Ascending aorta (tissue), 2 donors: ENCODE data around the gene ARFRP1. TPM values are rescaled to one million over a fixed set of nuclear protein-coding genes. Genes with fewer than 3 reads are reported as not detected.

ENCODE experiments used
- DNase-seq, 2 donors: peaks; one replicate each; pipeline ENCODE4 v3.0.0-alpha.2; 2019; ENCODE audit warnings: low spot score in 2 of 2
- H3K27ac ChIP-seq, 2 donors: fragments of 200-600 bp; sonication (generic); one replicate each; pipeline ENCODE4 v1.5.1; 2016 to 2017; ENCODE audit warnings: mild to moderate bottlenecking in 1 of 2
- H3K27me3 ChIP-seq: fragments of 200-600 bp; sonication (generic); one replicate; pipeline ENCODE4 v1.5.1; 2017
- H3K36me3 ChIP-seq, 2 donors: fragments of 200-600 bp; sonication (generic); one replicate each; pipeline ENCODE4 v1.5.1; 2016
- H3K4me1 ChIP-seq, 2 donors: fragments of 200-600 bp; sonication (generic); one replicate each; pipeline ENCODE4 v1.5.1; 2016 to 2017; ENCODE audit warnings: mild to moderate bottlenecking in 1 of 2
- H3K4me3 ChIP-seq, 2 donors: fragments of 200-600 bp; sonication (generic); one replicate each; pipeline ENCODE4 v1.5.1; 2016 to 2017; ENCODE audit warnings: mild to moderate bottlenecking in 1 of 2
- H3K9me3 ChIP-seq, 2 donors: fragments of 200-600 bp; sonication (generic); one replicate each; pipeline ENCODE4 v1.5.1; 2016
- intact Hi-C: fragments of 100-400 bp; cut with DNase I; formaldehyde crosslinking; loops from one replicate; pipeline ENCODE4 v1.15.1; 2023
- total RNA-seq: library from RNA; depleted of rRNA; stranded (reverse); fragments of >200 nt; gene quantifications from one replicate; pipeline ENCODE4 v1.1.0, GENCODE V29; 2016
- TF ChIP-seq, protein P1 (sequence below), 3 experiments: fragments of 200-600 bp in 2 of 3; fragments of 450-650 bp in 1 of 3; sonication (generic) in 2 of 3; IDR thresholded peaks; one replicate each; pipeline ENCODE4 v1.5.1; 2016 to 2019; ENCODE audit warnings: antibody characterized with exemption in 3 of 3, mild to moderate bottlenecking in 1 of 3, moderate library complexity in 1 of 3

ARFRP1 gene
- total RNA-seq, 1 donor from 2014 or later = 50.8 TPM

DNA sequence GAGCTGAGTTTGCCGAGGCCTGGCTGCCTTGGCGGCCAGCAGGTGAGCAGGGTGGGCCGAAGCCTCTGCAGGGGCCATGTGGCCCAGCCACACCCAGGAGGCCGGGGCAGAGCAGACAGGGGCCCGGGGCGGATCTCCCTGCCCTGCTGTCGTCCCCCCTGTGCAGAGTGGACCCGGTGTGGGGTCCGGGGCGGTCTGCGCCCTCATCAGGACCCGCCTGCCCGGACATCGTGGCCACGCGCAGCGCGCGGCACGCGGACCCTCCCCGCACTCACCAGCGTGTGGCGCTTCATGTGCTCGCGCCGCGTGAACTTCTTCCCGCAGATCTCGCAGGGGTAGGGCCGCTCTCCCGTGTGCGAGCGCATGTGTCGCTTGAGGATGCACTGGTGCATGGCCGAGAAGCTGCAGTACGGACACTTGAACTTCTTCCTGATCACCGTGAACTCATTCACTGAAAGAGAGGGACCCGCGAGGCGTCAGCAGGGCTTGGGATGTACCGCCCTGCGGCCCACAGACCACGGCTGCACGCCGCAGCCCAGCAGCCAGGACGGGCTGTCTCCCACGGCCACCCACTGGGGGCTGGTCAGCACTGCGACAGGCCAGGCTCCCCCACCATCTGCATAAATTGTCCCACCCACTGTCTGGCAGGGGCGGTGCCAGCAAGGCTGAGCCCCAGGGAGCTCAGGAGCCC lies 44.8 kb upstream of the ARFRP1 start:
- Histone ChIP-seq H3K4me3 (no peak overlapping the region), H3K36me3 (no peaks in the 10 kb centered on the region), H3K9me3 (no peaks in the 10 kb centered on the region), H3K27ac (no peak overlapping the region), H3K4me1 (no peaks in the 10 kb centered on the region), H3K27me3 (no peaks in the 10 kb centered on the region)
- intact Hi-C loops = no loop called here
- TF ChIP-seq, protein P1, sequence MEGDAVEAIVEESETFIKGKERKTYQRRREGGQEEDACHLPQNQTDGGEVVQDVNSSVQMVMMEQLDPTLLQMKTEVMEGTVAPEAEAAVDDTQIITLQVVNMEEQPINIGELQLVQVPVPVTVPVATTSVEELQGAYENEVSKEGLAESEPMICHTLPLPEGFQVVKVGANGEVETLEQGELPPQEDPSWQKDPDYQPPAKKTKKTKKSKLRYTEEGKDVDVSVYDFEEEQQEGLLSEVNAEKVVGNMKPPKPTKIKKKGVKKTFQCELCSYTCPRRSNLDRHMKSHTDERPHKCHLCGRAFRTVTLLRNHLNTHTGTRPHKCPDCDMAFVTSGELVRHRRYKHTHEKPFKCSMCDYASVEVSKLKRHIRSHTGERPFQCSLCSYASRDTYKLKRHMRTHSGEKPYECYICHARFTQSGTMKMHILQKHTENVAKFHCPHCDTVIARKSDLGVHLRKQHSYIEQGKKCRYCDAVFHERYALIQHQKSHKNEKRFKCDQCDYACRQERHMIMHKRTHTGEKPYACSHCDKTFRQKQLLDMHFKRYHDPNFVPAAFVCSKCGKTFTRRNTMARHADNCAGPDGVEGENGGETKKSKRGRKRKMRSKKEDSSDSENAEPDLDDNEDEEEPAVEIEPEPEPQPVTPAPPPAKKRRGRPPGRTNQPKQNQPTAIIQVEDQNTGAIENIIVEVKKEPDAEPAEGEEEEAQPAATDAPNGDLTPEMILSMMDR (IDR thresholded peaks at IDR 0.05) = no peak
- no peak for DNase-seq

DNA sequence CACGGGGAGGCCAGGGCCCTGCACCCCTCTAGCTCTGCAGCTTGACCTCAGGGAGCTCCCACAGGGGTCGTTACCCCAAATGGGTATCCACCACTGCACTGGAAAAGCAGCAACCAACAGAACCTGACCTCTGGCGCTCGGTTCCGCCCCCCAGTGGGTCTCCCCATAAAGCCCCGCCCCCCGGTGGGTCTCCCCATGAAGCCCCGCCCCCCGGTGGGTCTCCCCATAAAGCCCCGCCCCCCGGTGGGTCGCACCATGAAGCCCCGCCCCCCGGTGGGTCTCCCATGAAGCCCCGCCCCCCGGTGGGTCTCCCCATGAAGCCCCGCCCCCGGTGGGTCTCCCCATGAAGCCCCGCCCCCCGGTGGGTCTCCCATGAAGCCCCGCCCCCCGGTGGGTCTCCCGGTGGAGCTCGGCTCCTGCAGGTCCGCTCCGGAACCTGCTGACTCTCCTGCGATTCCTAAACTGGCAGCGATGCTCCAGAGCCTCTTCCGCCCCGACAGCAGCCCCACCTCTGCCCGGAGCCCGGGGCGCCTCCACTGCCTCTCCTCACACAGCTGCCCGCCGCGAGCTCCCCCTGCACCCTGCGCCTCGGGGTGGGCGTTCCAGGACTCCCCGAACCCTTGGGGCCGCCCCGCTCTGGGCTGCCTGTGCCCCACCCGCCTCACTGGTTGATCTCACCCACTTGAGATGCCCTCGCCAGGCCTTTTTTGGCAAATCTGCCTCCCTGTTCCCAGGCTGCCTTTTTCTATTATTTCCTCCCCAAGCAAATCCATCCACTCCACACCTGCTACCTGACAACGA lies 43.9 kb upstream of the ARFRP1 start:
- H3K27ac ChIP-seq = no peak overlapping the region
- no peaks in the 10 kb centered on the region for H3K27me3 ChIP-seq
- no peak overlapping the region for H3K4me3 ChIP-seq
- TF ChIP-seq, protein P1 (IDR thresholded peaks at IDR 0.05) = no peak
- intact Hi-C loops = no loop called here
- H3K9me3 ChIP-seq = no peaks in the 10 kb centered on the region
- H3K4me1 ChIP-seq = no peaks in the 10 kb centered on the region
- DNase-seq = no peak
- H3K36me3 ChIP-seq = no peaks in the 10 kb centered on the region

DNA sequence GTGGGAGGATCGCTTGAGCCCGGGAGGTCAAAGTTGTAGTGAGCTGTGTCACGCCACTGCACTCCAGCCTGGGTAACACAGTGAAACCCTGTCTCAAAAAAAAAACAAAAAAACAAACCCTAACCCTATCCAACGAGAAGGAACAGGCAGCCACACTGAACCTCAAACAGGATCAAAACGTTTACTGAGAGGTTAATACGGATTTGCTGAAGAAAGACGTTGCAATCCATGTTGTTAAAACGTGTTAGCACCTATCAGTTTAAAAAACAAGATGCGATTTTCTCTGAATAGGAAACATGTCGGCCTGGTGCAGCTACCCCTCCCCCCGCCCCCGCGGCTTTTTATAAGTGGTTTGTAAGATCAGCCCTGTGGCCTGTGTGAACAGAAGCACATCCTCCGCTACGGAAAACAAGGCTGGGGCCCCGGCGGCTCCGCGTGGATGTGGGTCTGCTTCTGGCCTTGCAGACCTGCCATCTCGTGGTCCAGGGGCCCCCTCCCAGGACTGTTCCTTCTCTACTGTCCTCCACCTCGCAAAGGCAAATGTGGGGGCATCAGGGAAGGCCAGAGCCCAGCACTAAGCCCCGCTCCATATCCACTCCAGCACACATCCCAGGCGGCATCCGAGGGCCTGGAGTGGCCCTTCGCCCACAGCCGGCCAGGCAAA lies 43.2 kb upstream of the ARFRP1 start:
- no peak overlapping the region for H3K4me3 ChIP-seq
- no peaks in the 10 kb centered on the region for H3K4me1 ChIP-seq
- no peaks in the 10 kb centered on the region for H3K36me3 ChIP-seq
- H3K9me3 ChIP-seq = no peaks in the 10 kb centered on the region
- intact Hi-C loops = no loop called here
- TF ChIP-seq, protein P1 (IDR thresholded peaks at IDR 0.05) = no peak
- no peak for DNase-seq
- H3K27me3 ChIP-seq = no peaks in the 10 kb centered on the region
- H3K27ac ChIP-seq = no peak overlapping the region

DNA sequence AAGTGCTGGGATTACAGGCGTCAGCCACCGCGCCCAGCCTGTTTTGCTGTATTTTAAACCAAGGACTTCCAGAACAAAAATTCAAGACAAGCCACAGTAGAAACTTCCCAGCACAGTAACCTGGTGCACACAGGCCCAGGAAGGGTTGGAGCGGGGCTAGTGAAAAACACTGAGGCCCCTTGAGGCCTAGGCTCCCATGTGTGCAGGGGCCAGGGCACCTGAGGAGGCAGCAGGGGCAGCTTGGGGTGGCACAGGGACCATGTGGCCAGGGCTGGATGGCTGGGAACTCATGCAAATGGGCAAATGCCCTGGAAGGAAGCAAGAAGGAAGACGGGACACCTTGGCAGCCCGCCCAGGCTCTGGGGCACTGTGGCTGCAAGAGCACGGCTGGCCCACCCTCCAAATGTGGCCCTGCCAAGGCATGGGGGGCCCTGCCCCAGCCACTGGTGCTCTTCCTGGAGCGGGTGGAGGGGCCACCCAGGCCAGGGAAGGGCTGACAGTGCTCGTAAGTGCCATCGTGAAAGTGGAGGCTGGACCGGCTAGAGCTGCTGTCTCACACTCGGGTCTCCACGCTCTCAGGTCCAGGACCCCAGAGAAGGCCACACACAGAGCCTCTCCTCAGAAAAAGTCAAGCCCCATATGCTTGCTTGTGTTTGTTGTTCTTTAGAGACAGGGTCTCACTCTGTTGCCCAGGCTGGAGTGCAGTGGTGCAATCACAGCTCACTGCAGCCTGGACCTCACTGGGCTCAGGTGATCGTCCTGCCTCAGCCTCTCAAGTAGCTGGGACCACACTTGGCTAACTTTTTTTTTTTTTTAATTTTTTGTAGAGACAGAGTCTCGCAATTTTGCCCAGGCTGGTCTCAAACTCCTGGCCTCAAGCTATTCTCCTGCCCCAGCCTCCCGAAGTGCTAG lies 42.1 kb upstream of the ARFRP1 start:
- intact Hi-C loops = no loop called here
- no peaks in the 10 kb centered on the region for H3K27me3 ChIP-seq
- peaks cover 0 to 2% of the 10 kb centered on the region in 2 donors for H3K4me1 ChIP-seq
- no peak overlapping the region for H3K4me3 ChIP-seq
- no peak overlapping the region for H3K27ac ChIP-seq
- H3K36me3 ChIP-seq = peaks cover 0 to 2% of the 10 kb centered on the region in 2 donors
- DNase-seq = no peak
- TF ChIP-seq, protein P1 (IDR thresholded peaks at IDR 0.05) = no peak
- no peaks in the 10 kb centered on the region for H3K9me3 ChIP-seq

DNA sequence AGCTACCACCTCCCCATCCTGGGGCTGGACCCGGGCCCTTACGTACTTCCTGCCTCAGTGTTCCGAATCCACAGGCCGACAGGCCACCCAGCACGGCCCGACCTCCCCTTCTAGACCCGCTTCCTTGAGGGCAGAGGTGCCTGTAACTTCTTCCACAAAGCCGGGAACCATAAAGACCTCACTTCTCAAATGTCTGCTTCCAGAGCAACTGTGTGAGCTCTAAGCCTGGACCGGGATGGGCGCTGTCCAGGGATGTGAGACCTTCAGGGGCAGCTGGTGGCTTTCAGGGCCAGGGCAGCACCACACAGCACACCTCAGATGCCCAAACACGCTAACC lies 41.1 kb upstream of the ARFRP1 start:
- Histone ChIP-seq H3K9me3 (no peaks in the 10 kb centered on the region), H3K36me3 (peaks cover 0 to 4% of the 10 kb centered on the region in 2 donors), H3K4me3 (no peak overlapping the region), H3K27me3 (no peaks in the 10 kb centered on the region), H3K27ac (no peak overlapping the region), H3K4me1 (peaks cover 0 to 2% of the 10 kb centered on the region in 2 donors)
- TF ChIP-seq, protein P1 (IDR thresholded peaks at IDR 0.05) = no peak
- intact Hi-C loops = no loop called here
- no peak for DNase-seq
